ENCODE results near the gene BTAF1.
A peak's percentile ranks its signal among the peaks of the same experiment; 100 is the strongest.
"Not testable (repeated sequence)": the region's sequence is repeated elsewhere in the genome, so short reads cannot be mapped to it uniquely, and the experiment has no call there.

BTAF1 gene

GRCh38 chr10:91923371-91924211, at the start of gene BTAF1:
TSS of gene BTAF1 (plus strand) at chr10:91923770. CDS start at chr10:91924077, 307 bp downstream.
- DNase-seq (ENCODE audit: low read depth), result peak; percentile 83

GRCh38 chr10:91875156-91875555, 48.4 kb upstream of the BTAF1 start:
- DNase-seq (ENCODE audit: low read depth), result no peak

- DNase-seq (ENCODE audit: low read depth), result no peak
Measured at GRCh38 chr10:91875779-91876178, 47.8 kb upstream of the BTAF1 start.

GRCh38 chr10:91879515-91880170, 43.9 kb upstream of the BTAF1 start:
- no peak for DNase-seq (ENCODE audit: low read depth)

- DNase-seq (ENCODE audit: low read depth), result no peak
Measured at GRCh38 chr10:91880310-91880709, 43.3 kb upstream of the BTAF1 start.

DNA sequence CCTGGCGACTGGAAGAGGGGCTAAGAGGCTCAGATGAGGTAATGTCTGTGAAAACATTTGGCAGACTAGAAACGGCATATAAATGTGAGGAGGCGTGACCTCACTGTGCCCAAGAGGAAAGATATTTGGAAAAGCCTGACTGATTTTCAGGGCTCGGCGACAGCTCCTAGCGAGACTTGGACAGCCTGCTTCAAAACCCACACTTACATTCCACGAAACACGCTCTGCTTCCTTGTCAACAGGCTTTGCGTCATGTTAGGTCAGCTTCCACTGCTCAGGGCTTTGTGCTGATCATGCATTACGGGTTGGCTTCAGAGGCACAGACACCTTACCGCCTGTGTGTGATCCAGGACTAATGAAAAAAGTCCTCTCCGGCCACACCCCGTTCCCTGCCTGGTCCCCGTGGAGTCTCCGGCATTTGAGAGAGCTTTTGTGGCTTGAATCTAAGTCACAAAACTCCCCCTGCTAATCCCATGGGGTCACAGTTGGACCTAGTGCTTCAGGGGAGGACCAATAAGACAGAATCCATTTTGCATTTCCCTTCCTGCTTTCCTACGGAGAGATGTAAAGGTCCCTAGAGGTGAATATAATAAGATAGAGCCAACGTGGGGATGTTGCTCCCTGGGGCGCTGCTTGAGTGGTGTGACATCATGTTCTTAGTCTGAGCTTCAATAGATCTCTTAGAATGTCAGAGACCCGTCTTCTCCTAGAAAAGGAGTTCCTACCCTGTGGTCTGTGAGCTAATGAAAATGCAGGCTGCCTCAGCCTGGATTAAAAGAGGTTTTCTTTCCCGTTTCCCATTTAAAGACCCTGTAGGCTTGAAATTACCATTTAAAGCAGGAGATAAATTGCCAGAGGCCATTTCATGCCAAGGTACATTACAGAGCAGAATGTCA, 39.8 kb upstream of the BTAF1 start:
- DNase-seq (ENCODE audit: low read depth), result no peak

DNA sequence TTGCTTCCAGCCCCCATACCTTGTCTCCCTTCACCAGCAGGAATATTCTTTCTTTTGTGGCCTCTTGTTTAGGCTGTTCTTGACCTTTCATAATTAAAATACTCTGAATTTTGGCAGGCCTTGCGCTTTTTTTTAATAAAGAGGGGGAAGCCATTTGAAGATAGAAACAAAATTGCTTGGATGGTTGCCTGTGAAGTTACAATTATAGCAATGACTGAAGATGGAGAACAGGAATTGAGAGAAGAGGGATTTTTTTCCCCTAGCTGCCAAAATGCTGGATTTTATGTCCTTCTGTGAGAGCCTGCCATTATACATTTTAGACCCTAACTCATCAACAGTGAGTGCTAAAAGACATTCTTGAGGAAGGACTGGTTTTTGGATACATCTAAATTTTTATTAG, 39.0 kb upstream of the BTAF1 start:
- no peak for DNase-seq (ENCODE audit: low read depth)

DNA sequence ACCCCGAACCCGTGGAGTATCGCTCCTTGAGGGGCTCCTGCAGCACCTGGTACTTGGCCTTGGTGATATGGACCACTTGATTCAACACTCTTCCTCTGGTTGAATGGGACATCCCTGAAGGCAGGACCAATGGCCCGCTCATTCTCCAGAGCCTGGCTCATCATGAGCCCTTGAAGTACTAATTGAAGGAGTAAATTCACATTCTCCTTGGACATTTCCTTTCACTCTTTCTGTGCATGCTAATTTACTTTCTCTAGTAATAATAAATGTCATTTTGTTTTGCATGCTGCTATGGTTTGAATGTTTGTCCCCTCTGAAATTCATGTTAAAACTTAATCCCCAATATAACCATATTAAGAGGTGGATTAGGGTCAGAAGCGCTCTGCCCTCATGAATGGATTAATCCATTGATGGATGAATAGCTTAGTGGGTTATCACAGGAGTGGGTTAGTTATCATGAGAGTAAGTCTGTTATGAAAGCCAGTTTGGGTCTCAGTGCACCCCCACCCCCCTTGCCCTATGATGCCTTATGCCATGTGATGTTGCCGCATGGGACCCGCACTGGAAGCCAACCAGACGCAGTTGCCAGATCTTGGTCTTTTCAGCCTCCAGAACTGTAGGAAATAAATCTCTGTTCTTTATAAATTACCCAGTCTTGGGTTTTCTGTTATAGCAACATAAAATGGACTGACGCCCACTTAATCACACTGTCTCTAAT, 38.0 kb upstream of the BTAF1 start:
- no peak for DNase-seq (ENCODE audit: low read depth)

DNA sequence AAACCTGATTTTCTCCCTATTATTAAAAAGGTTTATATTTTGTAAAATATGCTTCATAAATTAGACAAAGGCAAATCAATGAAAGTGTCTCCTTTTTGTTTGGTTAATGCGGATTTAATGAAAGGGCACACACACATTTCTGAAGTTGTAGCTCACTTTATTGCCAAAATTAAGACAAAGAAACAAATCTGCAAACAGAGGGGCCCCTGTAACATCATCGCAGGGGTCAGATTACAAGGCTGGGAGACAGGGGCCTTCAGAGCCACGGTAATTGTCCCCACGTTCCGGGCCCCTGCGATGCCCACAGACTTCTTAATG, 36.7 kb upstream of the BTAF1 start:
- DNase-seq (ENCODE audit: low read depth), result no peak

DNA sequence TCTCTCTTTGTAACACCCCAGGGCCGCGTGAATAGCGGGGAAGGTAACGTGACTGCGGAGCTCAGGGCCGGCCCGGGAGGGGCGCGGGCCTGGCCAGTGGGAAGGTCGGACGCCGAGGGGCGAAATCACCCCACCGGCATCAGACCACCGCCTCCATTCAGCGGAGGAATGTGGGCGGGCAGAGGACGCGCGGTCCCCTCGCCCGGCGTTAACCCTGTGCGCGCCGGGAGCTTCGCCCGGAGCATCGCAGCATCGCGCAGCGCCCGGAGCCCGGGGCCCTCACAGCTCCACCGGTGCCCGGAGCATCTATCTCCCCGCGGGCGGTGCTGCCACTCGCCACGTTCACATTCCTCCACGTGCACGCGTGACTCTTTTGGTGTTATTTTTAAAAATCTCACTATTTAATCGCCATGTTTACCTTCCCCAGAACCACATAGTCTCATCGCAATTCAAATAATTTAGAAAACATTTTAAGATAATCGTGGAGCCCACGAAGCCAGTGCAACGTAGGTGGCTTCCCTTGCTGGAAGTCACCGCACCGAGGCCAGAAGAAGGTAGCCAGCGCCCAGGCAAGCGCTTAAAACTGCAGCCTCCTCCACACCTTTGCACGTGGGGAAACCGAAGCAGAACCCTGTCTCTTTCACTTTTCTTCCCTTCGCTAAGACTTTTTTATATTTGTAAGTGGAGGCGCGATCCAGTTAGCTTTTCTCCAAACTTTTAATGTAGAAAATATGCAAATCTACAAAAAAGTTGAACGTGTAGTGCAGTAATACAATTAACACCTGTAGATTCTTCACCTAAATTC, 36.1 kb upstream of the BTAF1 start:
- no peak for DNase-seq (ENCODE audit: low read depth)

- no peak for DNase-seq (ENCODE audit: low read depth)
Measured at GRCh38 chr10:91891125-91892001, 32.2 kb upstream of the BTAF1 start.

- no peak for DNase-seq (ENCODE audit: low read depth)
Measured at GRCh38 chr10:91893051-91893450, 30.5 kb upstream of the BTAF1 start.

GRCh38 chr10:91894261-91894685, 29.3 kb upstream of the BTAF1 start:
- DNase-seq (ENCODE audit: low read depth), result not testable (repeated sequence)

DNA sequence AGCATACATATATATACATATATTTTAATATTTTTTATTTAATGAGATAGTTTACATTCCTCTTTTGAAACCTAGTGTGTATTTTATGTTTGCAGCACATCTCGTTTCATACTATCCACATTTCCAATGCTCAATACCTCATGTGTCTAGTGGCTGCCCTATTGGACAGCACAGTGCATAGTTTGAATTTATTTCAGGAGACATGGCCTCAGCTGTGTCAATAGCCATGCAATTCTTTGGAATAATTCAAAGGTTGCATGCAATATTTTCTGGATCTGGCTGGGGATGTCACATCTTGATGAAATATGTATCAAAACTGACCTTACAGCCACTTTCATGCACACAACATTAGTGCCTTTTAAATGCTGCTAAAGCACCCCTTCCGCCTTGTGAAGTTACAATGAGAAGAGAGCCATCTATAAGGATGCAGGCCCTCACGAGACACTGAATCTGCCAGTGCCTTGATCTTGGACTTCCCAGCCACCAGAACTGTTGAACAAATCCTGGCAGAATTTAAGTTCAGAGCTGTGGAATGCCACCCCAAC, 27.3 kb upstream of the BTAF1 start:
- no peak for DNase-seq (ENCODE audit: low read depth)

- DNase-seq (ENCODE audit: low read depth), result no peak
Measured at GRCh38 chr10:91897421-91897820, 26.1 kb upstream of the BTAF1 start.

DNA sequence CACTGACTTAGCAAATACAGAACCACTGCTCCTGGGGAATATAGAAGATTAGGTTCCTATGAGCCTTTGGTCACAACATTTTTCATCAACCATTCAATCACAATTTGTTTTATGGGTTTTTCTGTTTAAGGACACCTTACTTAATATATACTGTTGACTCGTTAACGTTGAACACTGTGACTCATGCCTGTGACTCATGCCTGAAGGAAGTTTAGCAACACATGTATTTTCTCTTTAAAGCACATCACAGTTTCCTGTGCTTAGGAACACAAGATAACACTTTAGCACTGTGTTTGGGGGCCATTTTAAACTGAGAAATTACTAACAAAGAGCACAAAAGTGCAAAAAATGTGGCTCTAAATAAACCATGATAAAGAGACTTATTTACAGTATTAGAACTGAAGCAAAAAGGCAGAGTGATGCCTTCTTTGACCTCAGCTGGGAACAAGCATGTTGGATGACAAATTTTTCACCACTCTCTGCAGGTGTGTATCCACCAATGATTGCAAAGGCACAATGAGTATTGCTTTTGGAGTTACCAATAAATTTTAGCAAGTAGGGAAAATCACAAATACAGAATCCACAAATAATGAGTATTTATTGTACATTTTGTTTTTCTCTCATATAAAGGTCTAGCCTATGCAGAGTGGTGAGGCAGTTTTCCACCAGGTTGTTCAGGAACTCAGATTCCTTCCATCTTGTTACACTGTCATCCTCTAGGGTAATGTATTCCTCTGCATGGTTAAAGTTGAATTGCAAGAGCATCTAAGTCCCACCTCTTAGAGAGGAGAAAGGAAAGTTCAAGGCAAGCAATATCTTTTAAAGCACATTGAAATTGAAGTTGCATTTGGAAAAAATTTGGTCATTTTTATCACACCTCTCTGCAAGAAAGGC, 21.5 kb upstream of the BTAF1 start:
- peak; percentile 80 for DNase-seq (ENCODE audit: low read depth)

DNA sequence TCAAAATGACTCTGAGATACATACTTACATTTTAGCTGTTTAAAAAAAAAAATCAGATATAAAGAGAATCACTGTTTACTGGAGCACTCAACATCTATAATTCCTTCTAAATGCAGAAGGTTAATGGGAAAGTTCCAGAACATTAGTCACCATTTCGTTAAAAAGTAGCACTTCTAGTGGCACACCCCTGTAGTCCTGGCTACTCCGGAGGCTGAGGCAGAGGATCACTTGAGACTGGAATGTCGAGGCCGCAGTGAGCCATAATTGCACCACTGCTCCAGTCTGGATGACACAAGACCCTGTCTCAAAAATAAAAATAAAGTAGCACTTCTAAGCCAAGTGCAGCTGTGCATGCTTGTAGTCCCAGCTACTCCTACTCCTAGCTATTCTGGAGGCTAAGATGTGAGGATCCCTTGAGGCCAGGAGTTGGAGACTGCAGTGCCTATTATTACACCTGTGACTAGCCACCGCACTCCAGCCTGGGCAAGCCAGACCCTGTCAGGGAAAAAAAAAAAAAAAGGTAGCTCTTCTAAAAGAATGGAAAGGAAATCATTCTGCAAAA, 16.5 kb upstream of the BTAF1 start:
- no peak for DNase-seq (ENCODE audit: low read depth)

GRCh38 chr10:91907914-91908336, 15.6 kb upstream of the BTAF1 start:
- no peak for DNase-seq (ENCODE audit: low read depth)

Measured in fibroblast of the conjunctiva (primary cell).